Hepatocyte (in vitro differentiated cells): ENCODE measurements around the gene FRAT2.

Source experiments
- EZH2 ChIP-seq: fragments of 200-600 bp; sonication (generic); IDR thresholded peaks from 2 replicates; pipeline ENCODE4 v1.6.1; 2016; ENCODE audit warnings: antibody characterized with exemption, mild to moderate bottlenecking, borderline replicate concordance
- EZH2phosphoT487 ChIP-seq: fragments of 200-600 bp; sonication (generic); IDR thresholded peaks from one replicate; pipeline ENCODE4 v1.6.1; 2018; ENCODE audit warnings: antibody characterized with exemption, mild to moderate bottlenecking, low read depth, moderate library complexity; ENCODE audit not compliant: unreplicated experiment, severe bottlenecking
- TF ChIP-seq, protein P1 (sequence below): fragments of 200-600 bp; sonication (generic); IDR thresholded peaks from 2 replicates; pipeline ENCODE4 v1.5.1; 2016; ENCODE audit warnings: antibody characterized with exemption, mild to moderate bottlenecking; ENCODE audit not compliant: poor library complexity

DNA sequence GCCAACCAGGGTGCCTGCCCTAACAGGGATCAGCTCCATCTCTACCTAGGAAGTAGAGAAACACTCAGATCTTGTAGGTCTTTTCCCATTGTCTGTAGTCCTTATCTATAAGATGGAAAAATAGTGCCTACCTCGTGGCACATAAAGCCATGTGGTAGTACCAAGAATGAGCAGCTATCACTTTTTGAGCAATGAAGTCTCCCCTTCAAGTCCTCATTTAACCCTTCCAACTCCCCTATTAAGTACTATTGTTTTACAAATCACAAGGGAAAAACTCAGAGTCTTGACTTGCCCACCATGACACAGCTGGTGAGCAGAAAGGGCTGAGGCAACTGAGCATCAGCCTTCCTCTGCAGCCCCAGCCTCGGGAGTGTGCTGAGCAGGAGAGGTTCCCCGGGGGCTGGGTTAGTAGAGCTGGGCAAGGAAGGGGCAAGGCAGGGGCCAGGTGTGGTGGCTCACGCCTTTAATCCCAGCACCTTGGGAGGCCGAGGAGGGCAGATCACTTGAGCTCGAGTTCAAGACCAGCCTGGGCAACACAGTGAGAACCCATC lies 3.3 kb downstream of the FRAT2 start:
- TF ChIP-seq, protein P1, sequence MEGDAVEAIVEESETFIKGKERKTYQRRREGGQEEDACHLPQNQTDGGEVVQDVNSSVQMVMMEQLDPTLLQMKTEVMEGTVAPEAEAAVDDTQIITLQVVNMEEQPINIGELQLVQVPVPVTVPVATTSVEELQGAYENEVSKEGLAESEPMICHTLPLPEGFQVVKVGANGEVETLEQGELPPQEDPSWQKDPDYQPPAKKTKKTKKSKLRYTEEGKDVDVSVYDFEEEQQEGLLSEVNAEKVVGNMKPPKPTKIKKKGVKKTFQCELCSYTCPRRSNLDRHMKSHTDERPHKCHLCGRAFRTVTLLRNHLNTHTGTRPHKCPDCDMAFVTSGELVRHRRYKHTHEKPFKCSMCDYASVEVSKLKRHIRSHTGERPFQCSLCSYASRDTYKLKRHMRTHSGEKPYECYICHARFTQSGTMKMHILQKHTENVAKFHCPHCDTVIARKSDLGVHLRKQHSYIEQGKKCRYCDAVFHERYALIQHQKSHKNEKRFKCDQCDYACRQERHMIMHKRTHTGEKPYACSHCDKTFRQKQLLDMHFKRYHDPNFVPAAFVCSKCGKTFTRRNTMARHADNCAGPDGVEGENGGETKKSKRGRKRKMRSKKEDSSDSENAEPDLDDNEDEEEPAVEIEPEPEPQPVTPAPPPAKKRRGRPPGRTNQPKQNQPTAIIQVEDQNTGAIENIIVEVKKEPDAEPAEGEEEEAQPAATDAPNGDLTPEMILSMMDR: no peak
- no peak for TF ChIP-seq EZH2
- no peak for TF ChIP-seq EZH2phosphoT487
